ENCODE results near the gene HABP4. TPM values are rescaled to one million over a fixed set of nuclear protein-coding genes. Genes with fewer than 3 reads are reported as not detected.

Gene HABP4
- total and polyA plus RNA-seq, 9 of the 15 experiments (the other 6 are each of a cell fraction or from before 2014, with no cell fraction given): 0.38 to 2.4 (median 1.9) TPM

GRCh38 chr9:96484521-96484931 lies 34.6 kb downstream of the HABP4 start:
- Histone ChIP-seq H3K9me3 (replicated peaks; ENCODE audit: control insufficient read depth, insufficient read depth, low read depth, low read length) (no peaks in the 10 kb centered on the region), H3K9me1 (ENCODE audit: control insufficient read depth, insufficient read depth, low read length) (no peaks in the 10 kb centered on the region), H3K4me1 (replicated peaks in 1 of 2; ENCODE audit: control insufficient read depth in 2 of 2, insufficient read depth in 2 of 2, low read length in 2 of 2) (peaks cover 0 to 3% of the 10 kb centered on the region in 2 experiments; a peak in 2 of 5 replicates), H2AFZ (ENCODE audit: low read depth, low read length) (no peak overlapping the region), H3K79me2 (ENCODE audit: control insufficient read depth, insufficient read depth, low read length) (no peaks in the 10 kb centered on the region), H3K27me3 (ENCODE audit: control insufficient read depth in 2 of 2, insufficient read depth in 2 of 2, low read length in 2 of 2) (no peaks in the 10 kb centered on the region; a peak in 1 of 5 replicates), H4K20me1 (replicated peaks; ENCODE audit: control insufficient read depth, insufficient read depth, low read length) (no peaks in the 10 kb centered on the region), H3K4me3 (no peak overlapping the region), H3K4me2 (ENCODE audit: insufficient read depth, low read length) (no peak overlapping the region), H3K36me3 (ENCODE audit: control insufficient read depth, insufficient read depth, low read length) (no peaks in the 10 kb centered on the region), H3K27ac (ENCODE audit: extremely low read depth, low read depth, low read length) (no peak overlapping the region), H3K9ac (ENCODE audit: insufficient read depth in 1 of 2, low read depth in 2 of 2, low read length in 2 of 2) (no peak overlapping the region)
- in situ Hi-C loops (cut with MboI) (no loop called here), intact Hi-C loops (cut with micrococcal nuclease) (no loop called here)
- WGBS (ENCODE audit: insufficient coverage, low coverage, missing lambda C conversion rate): 34% methylated on average over 4 of the region's 4 CpGs
- ATAC-seq (no peak; the same call in 2 of the 3 replicates), FAIRE-seq (no peak), DNase-seq (ENCODE audit: extremely low read depth in 1 of 4, low spot score in 3 of 4) (no peak)
- POLR2A ChIA-PET: no interaction called here
- no TSS peak for BruUV-seq (replicated peaks)
- CTCF ChIA-PET (ENCODE audit: low intra/inter-chr PET ratio): no interaction called here
- TF ChIP-seq ZNF436 (CRISPR knock-in tag; IDR thresholded peaks at IDR 0.05) (no peak), TRIM24 (IDR thresholded peaks at IDR 0.05) (peak; percentile 10 to 12; a peak in 2 of 4 replicates), CEBPG (CRISPR knock-in tag; IDR thresholded peaks at IDR 0.05) (peak; percentile 38; the same call in 1 of the 2 replicates), CEBPG (tag; conservative IDR thresholded peaks at IDR 0.05 in 1 of 2, IDR thresholded peaks at IDR 0.05 in 1 of 2) (peak in 1 of 2 experiments; percentile 73; a peak in 2 of 4 replicates), GTF2F1 (IDR thresholded peaks at IDR 0.05; ENCODE audit: low read depth, low read length) (no peak), MECOM (CRISPR knock-in tag; IDR thresholded peaks at IDR 0.05) (no peak), HNRNPL (IDR thresholded peaks at IDR 0.05; ENCODE audit: low read depth, low read length) (no peak), ATF3 (IDR thresholded peaks at IDR 0.05) (peak; percentile 77), ATF3 (CRISPR knock-in tag; conservative IDR thresholded peaks at IDR 0.05) (no peak), ETV6 (IDR thresholded peaks at IDR 0.05; ENCODE audit: borderline replicate concordance in 1 of 2, low read depth in 2 of 2, low read length in 1 of 2) (no peak), ETV6 (CRISPR knock-in tag; IDR thresholded peaks at IDR 0.05; ENCODE audit: borderline replicate concordance) (no peak), DPF2 (IDR thresholded peaks at IDR 0.05) (peak; percentile 28; the same call in 1 of the 2 replicates), ZNF584 (CRISPR knock-in tag; IDR thresholded peaks at IDR 0.05; ENCODE audit: low read depth) (0 out of 2 replicates have a peak, but pooled peaks have one; percentile 14), JUN (IDR thresholded peaks at IDR 0.05; ENCODE audit: borderline replicate concordance, low read depth, low read length) (peak; percentile 47; the same call in 1 of the 2 replicates), JUN (CRISPR knock-in tag; IDR thresholded peaks at IDR 0.05; ENCODE audit: borderline replicate concordance) (no peak), E2F5 (CRISPR knock-in tag; IDR thresholded peaks at IDR 0.05) (no peak)
- TF ChIP-seq, protein P1, sequence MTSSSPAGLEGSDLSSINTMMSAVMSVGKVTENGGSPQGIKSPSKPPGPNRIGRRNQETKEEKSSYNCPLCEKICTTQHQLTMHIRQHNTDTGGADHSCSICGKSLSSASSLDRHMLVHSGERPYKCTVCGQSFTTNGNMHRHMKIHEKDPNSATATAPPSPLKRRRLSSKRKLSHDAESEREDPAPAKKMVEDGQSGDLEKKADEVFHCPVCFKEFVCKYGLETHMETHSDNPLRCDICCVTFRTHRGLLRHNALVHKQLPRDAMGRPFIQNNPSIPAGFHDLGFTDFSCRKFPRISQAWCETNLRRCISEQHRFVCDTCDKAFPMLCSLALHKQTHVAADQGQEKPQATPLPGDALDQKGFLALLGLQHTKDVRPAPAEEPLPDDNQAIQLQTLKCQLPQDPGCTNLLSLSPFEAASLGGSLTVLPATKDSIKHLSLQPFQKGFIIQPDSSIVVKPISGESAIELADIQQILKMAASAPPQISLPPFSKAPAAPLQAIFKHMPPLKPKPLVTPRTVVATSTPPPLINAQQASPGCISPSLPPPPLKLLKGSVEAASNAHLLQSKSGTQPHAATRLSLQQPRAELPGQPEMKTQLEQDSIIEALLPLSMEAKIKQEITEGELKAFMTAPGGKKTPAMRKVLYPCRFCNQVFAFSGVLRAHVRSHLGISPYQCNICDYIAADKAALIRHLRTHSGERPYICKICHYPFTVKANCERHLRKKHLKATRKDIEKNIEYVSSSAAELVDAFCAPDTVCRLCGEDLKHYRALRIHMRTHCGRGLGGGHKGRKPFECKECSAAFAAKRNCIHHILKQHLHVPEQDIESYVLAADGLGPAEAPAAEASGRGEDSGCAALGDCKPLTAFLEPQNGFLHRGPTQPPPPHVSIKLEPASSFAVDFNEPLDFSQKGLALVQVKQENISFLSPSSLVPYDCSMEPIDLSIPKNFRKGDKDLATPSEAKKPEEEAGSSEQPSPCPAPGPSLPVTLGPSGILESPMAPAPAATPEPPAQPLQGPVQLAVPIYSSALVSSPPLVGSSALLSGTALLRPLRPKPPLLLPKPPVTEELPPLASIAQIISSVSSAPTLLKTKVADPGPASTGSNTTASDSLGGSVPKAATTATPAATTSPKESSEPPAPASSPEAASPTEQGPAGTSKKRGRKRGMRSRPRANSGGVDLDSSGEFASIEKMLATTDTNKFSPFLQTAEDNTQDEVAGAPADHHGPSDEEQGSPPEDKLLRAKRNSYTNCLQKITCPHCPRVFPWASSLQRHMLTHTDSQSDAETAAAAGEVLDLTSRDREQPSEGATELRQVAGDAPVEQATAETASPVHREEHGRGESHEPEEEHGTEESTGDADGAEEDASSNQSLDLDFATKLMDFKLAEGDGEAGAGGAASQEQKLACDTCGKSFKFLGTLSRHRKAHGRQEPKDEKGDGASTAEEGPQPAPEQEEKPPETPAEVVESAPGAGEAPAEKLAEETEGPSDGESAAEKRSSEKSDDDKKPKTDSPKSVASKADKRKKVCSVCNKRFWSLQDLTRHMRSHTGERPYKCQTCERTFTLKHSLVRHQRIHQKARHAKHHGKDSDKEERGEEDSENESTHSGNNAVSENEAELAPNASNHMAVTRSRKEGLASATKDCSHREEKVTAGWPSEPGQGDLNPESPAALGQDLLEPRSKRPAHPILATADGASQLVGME (CRISPR knock-in tag; IDR thresholded peaks at IDR 0.05): no peak
